Transverse colon (tissue), 4 donors: Measurements from ENCODE around the gene PLXNA2. TPM values are rescaled to one million over a fixed set of nuclear protein-coding genes. Genes with fewer than 3 reads are reported as not detected.

Experiments
- DNase-seq: peaks from one replicate; pipeline ENCODE4 v3.0.0-alpha.2; 2019
- H3K27ac ChIP-seq, 4 donors: fragments of 200-600 bp; sonication (generic); 2 replicates each; pipeline ENCODE4 v1.5.1; 2016 to 2018; ENCODE audit warnings: inconsistent platforms in 4 of 4
- H3K27me3 ChIP-seq: fragments of 200-600 bp; sonication (generic); 2 replicates; pipeline ENCODE4 v1.5.1; 2017; ENCODE audit warnings: inconsistent platforms
- H3K36me3 ChIP-seq, 4 donors: fragments of 200-600 bp; sonication (generic); 2 replicates each; pipeline ENCODE4 v1.5.1; 2017 to 2019; ENCODE audit warnings: inconsistent platforms in 4 of 4
- H3K4me1 ChIP-seq, 4 donors: fragments of 200-600 bp; sonication (generic); 2 replicates each; pipeline ENCODE4 v1.5.1; 2017 to 2020; ENCODE audit warnings: inconsistent platforms in 4 of 4
- H3K4me3 ChIP-seq, 4 donors: fragments of 200-600 bp; sonication (generic); 1 replicate in 1 of 4; 2 replicates in 3 of 4; pipeline versions ENCODE4 v1.5.1 to v1.6.1; 2017 to 2019; ENCODE audit warnings: inconsistent platforms in 4 of 4
- H3K9me3 ChIP-seq, 2 donors: fragments of 200-600 bp; sonication (generic); 2 replicates each; pipeline ENCODE4 v1.5.1; 2017 to 2019; ENCODE audit warnings: inconsistent platforms in 2 of 2
- EP300 ChIP-seq: sonication (generic); formaldehyde crosslinking; IDR thresholded peaks from one replicate; pipeline ENCODE4 v1.6.1; 2017; ENCODE audit warnings: antibody characterized with exemption, low read depth
- POLR2A ChIP-seq: fragments of 450-650 bp; IDR thresholded peaks from one replicate; pipeline ENCODE4 v1.6.1; 2016; ENCODE audit warnings: antibody characterized with exemption, mild to moderate bottlenecking, moderate library complexity
- POLR2AphosphoS5 ChIP-seq, 3 donors: sonication (generic); formaldehyde crosslinking; IDR thresholded peaks; one replicate each; pipeline ENCODE4 v1.6.1; 2016; ENCODE audit warnings: antibody characterized with exemption in 3 of 3
- WGBS, 2 donors: methylation state at CpG; one replicate each; pipeline ENCODE4 v1.1.5; 2018; ENCODE audit warnings: low coverage in 1 of 2; 5-methylcytosine and 5-hydroxymethylcytosine counted together
- in situ Hi-C, 4 donors: fragments of 200-750 bp; cut with MboI; loops; one replicate each; pipeline versions ENCODE4 v1.15.0 to v1.15.1; 2017; ENCODE audit warnings: low sequenced_read_pairs in 3 of 4, low pct_ligation_motif_present in 1 of 4, low pct_unique_long_range_greater_than_20kb in 1 of 4
- intact Hi-C: fragments of 100-400 bp; cut with DNase I; formaldehyde crosslinking; loops from one replicate; pipeline ENCODE4 v1.15.1; 2023; ENCODE audit warnings: low total_unique reads
- total RNA-seq, 4 donors: library from RNA; depleted of rRNA; stranded (reverse); fragments of >200 nt; gene quantifications; one replicate each; pipeline ENCODE4 v1.1.0, GENCODE V29; 2016
- TF ChIP-seq, protein P1 (sequence below), 5 experiments: fragments of 200-600 bp in 3 of 5; fragments of 450-650 bp in 2 of 5; sonication (generic) in 3 of 5; IDR thresholded peaks; 1 replicate in 2 of 5; 2 replicates in 3 of 5; pipeline ENCODE4 v1.5.1; 2016 to 2017; ENCODE audit warnings: antibody characterized with exemption in 5 of 5, inconsistent platforms in 3 of 5, mild to moderate bottlenecking in 2 of 5, moderate library complexity in 1 of 5

Gene PLXNA2
- total RNA-seq, 4 donors from 2014 or later, result 77.4 to 140 (median 85.5) TPM

DNA sequence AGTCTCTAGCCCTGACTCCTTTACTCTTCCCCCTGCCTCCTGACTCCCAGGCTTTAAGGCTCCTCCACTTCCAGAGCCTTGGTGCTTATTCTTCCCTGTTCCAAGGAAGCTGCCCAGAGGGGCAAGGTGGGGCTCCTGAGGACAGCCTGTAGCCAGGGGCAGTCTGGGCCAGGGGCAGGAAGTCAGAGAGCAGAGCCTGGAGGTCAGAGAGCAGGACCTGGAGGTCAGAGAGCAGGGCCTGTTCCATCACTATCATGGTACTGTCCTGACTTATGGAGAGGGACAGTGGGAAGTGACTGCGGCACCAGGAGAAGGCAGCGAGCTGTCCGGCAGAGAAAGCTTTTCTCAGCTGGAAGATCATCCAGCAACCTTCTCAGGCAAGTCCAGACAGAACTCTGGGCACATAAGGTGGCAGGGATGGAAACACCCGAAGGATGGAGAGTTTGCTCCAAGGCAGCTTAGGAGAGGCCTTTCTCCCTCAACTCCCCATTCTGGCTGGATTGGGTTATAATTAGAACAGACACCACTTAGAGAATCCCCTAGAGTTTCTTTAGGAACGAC is 25.0 kb downstream of the PLXNA2 start:
- TF ChIP-seq POLR2AphosphoS5 (IDR thresholded peaks at IDR 0.05) (no peak), EP300 (no peak)
- TF ChIP-seq, protein P1, sequence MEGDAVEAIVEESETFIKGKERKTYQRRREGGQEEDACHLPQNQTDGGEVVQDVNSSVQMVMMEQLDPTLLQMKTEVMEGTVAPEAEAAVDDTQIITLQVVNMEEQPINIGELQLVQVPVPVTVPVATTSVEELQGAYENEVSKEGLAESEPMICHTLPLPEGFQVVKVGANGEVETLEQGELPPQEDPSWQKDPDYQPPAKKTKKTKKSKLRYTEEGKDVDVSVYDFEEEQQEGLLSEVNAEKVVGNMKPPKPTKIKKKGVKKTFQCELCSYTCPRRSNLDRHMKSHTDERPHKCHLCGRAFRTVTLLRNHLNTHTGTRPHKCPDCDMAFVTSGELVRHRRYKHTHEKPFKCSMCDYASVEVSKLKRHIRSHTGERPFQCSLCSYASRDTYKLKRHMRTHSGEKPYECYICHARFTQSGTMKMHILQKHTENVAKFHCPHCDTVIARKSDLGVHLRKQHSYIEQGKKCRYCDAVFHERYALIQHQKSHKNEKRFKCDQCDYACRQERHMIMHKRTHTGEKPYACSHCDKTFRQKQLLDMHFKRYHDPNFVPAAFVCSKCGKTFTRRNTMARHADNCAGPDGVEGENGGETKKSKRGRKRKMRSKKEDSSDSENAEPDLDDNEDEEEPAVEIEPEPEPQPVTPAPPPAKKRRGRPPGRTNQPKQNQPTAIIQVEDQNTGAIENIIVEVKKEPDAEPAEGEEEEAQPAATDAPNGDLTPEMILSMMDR (IDR thresholded peaks at IDR 0.05), result no peak
- H3K4me3 ChIP-seq, result no peak overlapping the region
- H3K27me3 ChIP-seq, result no peaks in the 10 kb centered on the region
- DNase-seq, result no peak
- in situ Hi-C loops, result no loop called here
- peak overlapping the region; percentile 42 to 59 (median 50) for H3K27ac ChIP-seq
- peaks cover 0 to 12% (median 5%) of the 10 kb centered on the region in 4 donors for H3K36me3 ChIP-seq
- intact Hi-C loops, result loop anchor here (1.0 kb wide), 1 partner anchor 35 kb away; no protein-coding TSS in a partner anchor
- peaks cover 0 to 24% (median 9%) of the 10 kb centered on the region in 4 donors for H3K4me1 ChIP-seq
- H3K9me3 ChIP-seq, result no peaks in the 10 kb centered on the region
- WGBS, 2 donors, result 17 to 76% methylated on average over 1 to 5 of the region's 5 CpGs

DNA sequence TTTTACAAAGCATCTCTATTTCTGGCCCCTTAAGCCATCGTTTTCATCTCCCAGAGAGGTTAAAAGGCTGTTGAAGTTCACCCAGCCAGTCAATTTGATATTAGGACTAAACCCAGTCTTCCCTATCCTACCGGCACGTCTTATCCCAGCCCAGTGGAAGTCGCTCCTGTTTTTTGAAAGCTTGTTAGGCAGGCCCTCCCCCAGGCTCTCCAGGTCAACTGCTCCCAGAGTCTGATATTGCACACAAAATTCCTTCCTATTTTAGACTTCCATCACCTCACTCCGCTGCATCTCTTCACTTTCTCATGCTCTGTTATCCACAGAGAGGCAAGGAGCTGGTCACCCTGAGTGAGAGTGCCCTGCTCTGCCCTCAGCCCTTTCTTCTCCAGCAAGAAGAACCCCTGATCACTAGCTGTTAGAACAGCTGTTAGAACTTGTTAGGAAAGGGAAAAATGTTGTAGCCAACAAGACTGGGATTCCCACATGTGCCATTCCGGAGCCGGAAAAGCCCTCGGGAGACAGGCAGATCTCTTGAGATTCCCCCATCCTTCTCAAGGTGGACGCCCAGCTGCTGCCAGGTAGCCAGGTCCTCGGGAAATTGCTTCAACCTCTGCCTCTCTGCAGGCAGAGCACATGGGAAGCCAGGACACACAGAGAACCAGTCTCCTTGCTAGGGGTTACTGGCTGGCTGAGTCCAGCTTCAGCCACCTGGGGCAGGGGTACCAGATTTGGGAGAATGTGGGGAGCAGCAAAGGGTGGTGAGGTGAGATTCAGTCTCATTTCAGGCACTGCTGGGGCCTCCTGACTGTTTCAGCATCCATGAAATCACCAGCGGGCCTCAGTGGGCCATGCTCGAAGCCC is 25.7 kb downstream of the PLXNA2 start:
- H3K4me3 ChIP-seq, result no peak overlapping the region
- in situ Hi-C loops, result no loop called here
- H3K27me3 ChIP-seq, result no peaks in the 10 kb centered on the region
- no peak for DNase-seq
- peaks cover 0 to 12% (median 5%) of the 10 kb centered on the region in 4 donors for H3K36me3 ChIP-seq
- intact Hi-C loops, result loop anchor here (1.0 kb wide), 1 partner anchor 34 kb away; no protein-coding TSS in a partner anchor
- H3K4me1 ChIP-seq, result peaks cover 3 to 24% (median 9%) of the 10 kb centered on the region in 4 donors
- 77 to 80% methylated on average over 5 to 12 of the region's 12 CpGs for WGBS, 2 donors
- TF ChIP-seq POLR2A (no peak), EP300 (no peak), POLR2AphosphoS5 (IDR thresholded peaks at IDR 0.05) (no peak)
- TF ChIP-seq, protein P1 (IDR thresholded peaks at IDR 0.05), result no peak
- no peaks in the 10 kb centered on the region for H3K9me3 ChIP-seq
- H3K27ac ChIP-seq, result peak overlapping the region; percentile 42 to 59 (median 50)

DNA sequence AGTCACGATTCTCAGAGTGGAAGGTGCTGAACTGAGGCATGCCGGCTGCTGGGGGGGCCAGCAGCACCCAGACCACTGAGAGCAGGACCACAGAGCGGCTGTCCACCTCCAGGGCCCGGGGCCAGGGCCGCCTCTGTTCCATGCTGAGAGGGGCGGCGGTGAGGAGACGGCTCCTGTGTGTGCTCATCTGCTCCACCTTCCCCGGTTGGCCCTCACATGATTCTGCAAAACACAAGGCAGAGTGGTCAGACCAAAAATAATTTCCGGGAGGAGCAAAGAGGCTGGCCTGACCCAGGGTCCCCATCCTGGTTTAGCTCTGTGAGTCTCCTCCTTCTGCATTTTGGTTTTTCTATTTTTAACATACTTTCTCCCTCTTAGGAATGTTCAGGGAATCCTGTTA is 26.4 kb downstream of the PLXNA2 start:
- H3K4me3 ChIP-seq, result no peak overlapping the region
- DNase-seq, result no peak
- H3K4me1 ChIP-seq, result peaks cover 7 to 27% (median 9%) of the 10 kb centered on the region in 4 donors
- WGBS, 2 donors, result 72% methylated on average over 10 of the region's 10 CpGs; no CpG with 5 or more reads in 1 of the 2 donors
- H3K9me3 ChIP-seq, result no peaks in the 10 kb centered on the region
- no peak for TF ChIP-seq POLR2AphosphoS5 (IDR thresholded peaks at IDR 0.05)
- TF ChIP-seq EP300, result no peak
- TF ChIP-seq, protein P1 (IDR thresholded peaks at IDR 0.05), result no peak
- no peak for TF ChIP-seq POLR2A
- no peaks in the 10 kb centered on the region for H3K27me3 ChIP-seq
- H3K27ac ChIP-seq, result peak overlapping the region in 2 of 4 donors; percentile 5 to 52
- in situ Hi-C loops, result no loop called here
- H3K36me3 ChIP-seq, result peaks cover 0 to 12% (median 5%) of the 10 kb centered on the region in 4 donors
- intact Hi-C loops, result no loop called here

DNA sequence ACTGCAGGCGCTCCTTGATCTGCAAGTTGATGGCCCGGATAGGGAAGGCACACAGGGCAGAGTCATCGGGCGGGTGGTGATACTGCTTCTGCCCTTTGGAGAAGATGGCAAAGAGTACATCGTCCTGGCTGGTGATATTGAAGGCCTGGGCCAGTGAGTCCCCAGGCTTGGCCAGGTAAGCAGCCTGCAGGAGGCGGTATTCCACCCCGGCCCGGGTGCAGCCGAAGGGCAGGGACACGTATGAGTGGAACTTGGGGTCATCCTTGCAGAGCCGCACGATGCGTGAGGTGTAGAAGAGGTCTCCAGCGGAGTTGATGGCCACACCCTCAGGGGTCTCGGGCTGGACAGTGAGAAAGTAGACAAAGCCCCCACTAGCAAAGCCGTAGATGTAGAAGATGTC is 27.4 kb downstream of the PLXNA2 start:
- intact Hi-C loops (no loop called here), in situ Hi-C loops (no loop called here)
- no peak for TF ChIP-seq POLR2A
- no peak for TF ChIP-seq POLR2AphosphoS5 (IDR thresholded peaks at IDR 0.05)
- TF ChIP-seq EP300, result no peak
- TF ChIP-seq, protein P1 (IDR thresholded peaks at IDR 0.05), result no peak
- Histone ChIP-seq H3K36me3 (peaks cover 0 to 12% (median 5%) of the 10 kb centered on the region in 4 donors), H3K4me1 (peaks cover 7 to 28% (median 9%) of the 10 kb centered on the region in 4 donors), H3K9me3 (no peaks in the 10 kb centered on the region), H3K4me3 (no peak overlapping the region), H3K27me3 (no peaks in the 10 kb centered on the region), H3K27ac (no peak overlapping the region)
- WGBS, 2 donors, result 90 to 100% methylated on average over 3 to 16 of the region's 16 CpGs
- DNase-seq, result no peak
